GM23338 (cell line): ENCODE results near the gene SRM. TPM values are rescaled to one million over a fixed set of nuclear protein-coding genes. Genes with fewer than 3 reads are reported as not detected.

Source experiments
- ATAC-seq: fragments of 200-7000 bp; cut with Tn5 transposase; 3 replicates; pipeline ENCODE4 v1.9.1; 2020
- DNase-seq: peaks from one replicate; pipeline ENCODE4 v3.0.0-alpha.2; 2015; ENCODE audit warnings: low spot score
- H2AFZ ChIP-seq: fragments of 200-600 bp; sonication (generic); 2 replicates; pipeline ENCODE4 v1.8.0; 2016; ENCODE audit warnings: antibody characterized with exemption, mild to moderate bottlenecking, moderate library complexity
- H3F3A ChIP-seq: fragments of 200-600 bp; sonication (generic); replicated peaks from 2 replicates; pipeline ENCODE4 v1.8.0; 2017; ENCODE audit warnings: antibody characterized with exemption, mixed run types, low read depth
- H3K27ac ChIP-seq: fragments of 200-600 bp; sonication (generic); 2 replicates; pipeline ENCODE4 v1.6.1; 2016; ENCODE audit warnings: low read depth
- H3K27me3 ChIP-seq: fragments of 200-600 bp; sonication (generic); 2 replicates; pipeline ENCODE4 v1.8.0; 2016; ENCODE audit warnings: mild to moderate bottlenecking, mixed run types, moderate library complexity; ENCODE audit not compliant: insufficient read depth
- H3K36me3 ChIP-seq: fragments of 200-600 bp; sonication (generic); 2 replicates; pipeline ENCODE4 v1.8.0; 2016; ENCODE audit warnings: mild to moderate bottlenecking; ENCODE audit not compliant: insufficient read depth
- H3K4me1 ChIP-seq: fragments of 200-600 bp; sonication (generic); 2 replicates; pipeline ENCODE4 v1.8.0; 2016; ENCODE audit warnings: mild to moderate bottlenecking, moderate library complexity; ENCODE audit not compliant: insufficient read depth
- H3K4me2 ChIP-seq: fragments of 200-600 bp; sonication (generic); 2 replicates; pipeline ENCODE4 v1.7.1; 2017; ENCODE audit warnings: mixed run types
- H3K4me3 ChIP-seq: fragments of 200-600 bp; sonication (generic); 2 replicates; pipeline ENCODE4 v1.6.1; 2016; ENCODE audit warnings: mixed run types
- H3K79me2 ChIP-seq: fragments of 200-600 bp; sonication (generic); replicated peaks from 2 replicates; pipeline ENCODE4 v1.8.0; 2017; ENCODE audit warnings: mild to moderate bottlenecking; ENCODE audit not compliant: insufficient read depth
- H3K9me2 ChIP-seq: fragments of 200-600 bp; sonication (generic); 2 replicates; pipeline ENCODE4 v1.8.0; 2017; ENCODE audit not compliant: insufficient read depth
- H4K20me1 ChIP-seq: fragments of 200-600 bp; sonication (generic); replicated peaks from 2 replicates; pipeline ENCODE4 v1.8.0; 2017; ENCODE audit warnings: mild to moderate bottlenecking; ENCODE audit not compliant: insufficient read depth
- H3K27ac Mint-ChIP-seq: 2 replicates; pipeline ENCODE4 v1.8.0; 2020; ENCODE audit warnings: inconsistent platforms, mild to moderate bottlenecking, moderate library complexity, mixed read lengths
- H3K27me3 Mint-ChIP-seq: 3 replicates; pipeline ENCODE4 v1.8.0; 2022; ENCODE audit warnings: low read depth, mild to moderate bottlenecking, moderate library complexity, mixed read lengths, inconsistent platforms; ENCODE audit not compliant: insufficient read depth, poor library complexity
- H3K36me3 Mint-ChIP-seq: 3 replicates; pipeline ENCODE4 v1.8.0; 2021; ENCODE audit warnings: low read depth, mild to moderate bottlenecking, inconsistent platforms, moderate library complexity, mixed read lengths
- H3K4me1 Mint-ChIP-seq: 3 replicates; pipeline ENCODE4 v1.8.0; 2020; ENCODE audit warnings: mild to moderate bottlenecking, inconsistent platforms, mixed read lengths
- H3K4me3 Mint-ChIP-seq: 3 replicates; pipeline ENCODE4 v1.8.0; 2021; ENCODE audit warnings: moderate library complexity, mild to moderate bottlenecking, inconsistent platforms, mixed read lengths
- H3K9me3 Mint-ChIP-seq: 3 replicates; pipeline ENCODE4 v1.8.0; 2020; ENCODE audit warnings: moderate library complexity, mild to moderate bottlenecking, inconsistent platforms, mixed read lengths
- EZH2 ChIP-seq: fragments of 200-600 bp; sonication (generic); IDR thresholded peaks from one replicate; pipeline ENCODE4 v1.8.0; 2017; ENCODE audit warnings: antibody characterized with exemption, mild to moderate bottlenecking, low read depth; ENCODE audit not compliant: unreplicated experiment
- NANOG ChIP-seq: IDR thresholded peaks from 2 replicates; pipeline ENCODE4 v1.6.1; 2016; ENCODE audit warnings: antibody characterized with exemption, borderline replicate concordance
- POLR2AphosphoS5 ChIP-seq: IDR thresholded peaks from 2 replicates; pipeline ENCODE4 v1.6.1; 2016; ENCODE audit warnings: antibody characterized with exemption, low read depth
- STAT1 ChIP-seq: IDR thresholded peaks from one replicate; pipeline ENCODE4 v1.6.1; 2016; ENCODE audit warnings: antibody characterized with exemption; ENCODE audit not compliant: unreplicated experiment
- ZNF331 ChIP-seq: fragments of 250-450 bp; sonication (Bioruptor Pico); IDR thresholded peaks from 2 replicates; pipeline ENCODE4 v1.5.0; 2020; ENCODE audit warnings: low read depth, mild to moderate bottlenecking, moderate library complexity
- polyA plus RNA-seq: library from polyadenylated mRNA; unstranded; fragments of >200 nt; fragmentation: Nextera tagmentation; extraction: Ambion mirVana; gene quantifications from 2 replicates; pipeline ENCODE4 v1.2.1, GENCODE V29; 2016
- total RNA-seq: library from RNA; depleted of rRNA; stranded (reverse); fragments of >200 nt; shearing (Covaris generic); gene quantifications from 2 replicates; pipeline ENCODE4 v1.2.3, GENCODE V29; 2014
- TF ChIP-seq, protein P1 (sequence below): fragments of 250-450 bp; sonication (Bioruptor Pico); IDR thresholded peaks from 2 replicates; pipeline ENCODE4 v1.5.0; 2020; ENCODE audit warnings: mild to moderate bottlenecking, moderate library complexity
- TF ChIP-seq, protein P2 (sequence below), 2 experiments: fragments of 200-600 bp in 1 of 2; sonication (generic) in 1 of 2; conservative IDR thresholded peaks; 2 replicates each; pipeline versions ENCODE4 v1.5.1 to v1.6.1; 2016 to 2017; ENCODE audit warnings: antibody characterized with exemption in 2 of 2, low read depth in 2 of 2, mild to moderate bottlenecking in 2 of 2, moderate library complexity in 1 of 2

The SRM gene
- total and polyA plus RNA-seq, 2 experiments from 2014 or later = 170 to 253 TPM

DNA sequence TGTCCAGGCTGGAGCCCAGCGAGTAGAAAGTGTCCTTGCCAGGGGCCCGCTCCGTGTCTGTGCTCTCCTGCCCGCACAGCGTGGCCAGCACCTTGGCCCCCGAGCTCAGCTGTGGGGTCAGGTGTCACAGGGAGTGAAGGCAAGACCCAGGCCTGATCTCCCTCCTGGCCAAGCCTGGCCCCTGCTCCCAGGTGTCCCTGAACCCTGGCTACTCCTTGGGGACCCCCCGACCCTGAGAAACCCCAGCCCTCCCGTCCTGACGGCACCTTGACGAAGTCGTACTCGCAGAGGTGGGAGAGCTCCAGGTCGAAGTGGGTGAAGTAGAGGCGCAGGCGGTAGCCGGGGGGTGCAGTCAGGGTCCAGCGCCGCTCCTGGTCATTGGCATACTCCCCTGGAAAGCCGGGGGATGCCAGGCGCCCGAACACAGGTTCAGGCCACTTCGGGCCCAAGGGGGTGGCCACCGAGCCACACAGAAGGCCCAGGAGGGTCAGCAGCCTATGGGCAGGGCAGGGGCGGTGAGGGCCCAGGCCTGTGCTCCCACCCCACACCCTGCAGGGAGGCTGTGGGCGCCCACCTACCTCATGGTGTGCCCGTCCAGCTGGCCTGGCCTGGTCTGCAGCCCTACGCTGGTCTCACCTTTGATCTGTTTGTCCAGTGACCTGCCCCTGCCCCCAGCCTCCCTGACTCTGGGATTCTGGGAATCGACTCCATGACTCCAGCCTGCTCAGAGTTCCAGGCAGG is 13.0 kb downstream of the SRM start, which contains the start of gene MASP2 (continued):
- TF ChIP-seq, protein P1, sequence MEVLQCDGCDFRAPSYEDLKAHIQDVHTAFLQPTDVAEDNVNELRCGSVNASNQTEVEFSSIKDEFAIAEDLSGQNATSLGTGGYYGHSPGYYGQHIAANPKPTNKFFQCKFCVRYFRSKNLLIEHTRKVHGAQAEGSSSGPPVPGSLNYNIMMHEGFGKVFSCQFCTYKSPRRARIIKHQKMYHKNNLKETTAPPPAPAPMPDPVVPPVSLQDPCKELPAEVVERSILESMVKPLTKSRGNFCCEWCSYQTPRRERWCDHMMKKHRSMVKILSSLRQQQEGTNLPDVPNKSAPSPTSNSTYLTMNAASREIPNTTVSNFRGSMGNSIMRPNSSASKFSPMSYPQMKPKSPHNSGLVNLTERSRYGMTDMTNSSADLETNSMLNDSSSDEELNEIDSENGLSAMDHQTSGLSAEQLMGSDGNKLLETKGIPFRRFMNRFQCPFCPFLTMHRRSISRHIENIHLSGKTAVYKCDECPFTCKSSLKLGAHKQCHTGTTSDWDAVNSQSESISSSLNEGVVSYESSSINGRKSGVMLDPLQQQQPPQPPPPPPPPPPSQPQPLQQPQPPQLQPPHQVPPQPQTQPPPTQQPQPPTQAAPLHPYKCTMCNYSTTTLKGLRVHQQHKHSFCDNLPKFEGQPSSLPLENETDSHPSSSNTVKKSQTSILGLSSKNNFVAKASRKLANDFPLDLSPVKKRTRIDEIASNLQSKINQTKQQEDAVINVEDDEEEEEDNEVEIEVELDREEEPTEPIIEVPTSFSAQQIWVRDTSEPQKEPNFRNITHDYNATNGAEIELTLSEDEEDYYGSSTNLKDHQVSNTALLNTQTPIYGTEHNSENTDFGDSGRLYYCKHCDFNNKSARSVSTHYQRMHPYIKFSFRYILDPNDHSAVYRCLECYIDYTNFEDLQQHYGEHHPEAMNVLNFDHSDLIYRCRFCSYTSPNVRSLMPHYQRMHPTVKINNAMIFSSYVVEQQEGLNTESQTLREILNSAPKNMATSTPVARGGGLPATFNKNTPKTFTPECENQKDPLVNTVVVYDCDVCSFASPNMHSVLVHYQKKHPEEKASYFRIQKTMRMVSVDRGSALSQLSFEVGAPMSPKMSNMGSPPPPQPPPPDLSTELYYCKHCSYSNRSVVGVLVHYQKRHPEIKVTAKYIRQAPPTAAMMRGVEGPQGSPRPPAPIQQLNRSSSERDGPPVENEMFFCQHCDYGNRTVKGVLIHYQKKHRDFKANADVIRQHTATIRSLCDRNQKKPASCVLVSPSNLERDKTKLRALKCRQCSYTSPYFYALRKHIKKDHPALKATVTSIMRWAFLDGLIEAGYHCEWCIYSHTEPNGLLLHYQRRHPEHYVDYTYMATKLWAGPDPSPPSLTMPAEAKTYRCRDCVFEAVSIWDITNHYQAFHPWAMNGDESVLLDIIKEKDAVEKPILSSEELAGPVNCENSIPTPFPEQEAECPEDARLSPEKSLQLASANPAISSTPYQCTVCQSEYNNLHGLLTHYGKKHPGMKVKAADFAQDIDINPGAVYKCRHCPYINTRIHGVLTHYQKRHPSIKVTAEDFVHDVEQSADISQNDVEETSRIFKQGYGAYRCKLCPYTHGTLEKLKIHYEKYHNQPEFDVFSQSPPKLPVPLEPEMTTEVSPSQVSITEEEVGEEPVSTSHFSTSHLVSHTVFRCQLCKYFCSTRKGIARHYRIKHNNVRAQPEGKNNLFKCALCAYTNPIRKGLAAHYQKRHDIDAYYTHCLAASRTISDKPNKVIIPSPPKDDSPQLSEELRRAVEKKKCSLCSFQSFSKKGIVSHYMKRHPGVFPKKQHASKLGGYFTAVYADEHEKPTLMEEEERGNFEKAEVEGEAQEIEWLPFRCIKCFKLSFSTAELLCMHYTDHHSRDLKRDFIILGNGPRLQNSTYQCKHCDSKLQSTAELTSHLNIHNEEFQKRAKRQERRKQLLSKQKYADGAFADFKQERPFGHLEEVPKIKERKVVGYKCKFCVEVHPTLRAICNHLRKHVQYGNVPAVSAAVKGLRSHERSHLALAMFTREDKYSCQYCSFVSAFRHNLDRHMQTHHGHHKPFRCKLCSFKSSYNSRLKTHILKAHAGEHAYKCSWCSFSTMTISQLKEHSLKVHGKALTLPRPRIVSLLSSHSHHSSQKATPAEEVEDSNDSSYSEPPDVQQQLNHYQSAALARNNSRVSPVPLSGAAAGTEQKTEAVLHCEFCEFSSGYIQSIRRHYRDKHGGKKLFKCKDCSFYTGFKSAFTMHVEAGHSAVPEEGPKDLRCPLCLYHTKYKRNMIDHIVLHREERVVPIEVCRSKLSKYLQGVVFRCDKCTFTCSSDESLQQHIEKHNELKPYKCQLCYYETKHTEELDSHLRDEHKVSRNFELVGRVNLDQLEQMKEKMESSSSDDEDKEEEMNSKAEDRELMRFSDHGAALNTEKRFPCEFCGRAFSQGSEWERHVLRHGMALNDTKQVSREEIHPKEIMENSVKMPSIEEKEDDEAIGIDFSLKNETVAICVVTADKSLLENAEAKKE (CRISPR knock-in tag) = no peak
- TF ChIP-seq NANOG = no peak

DNA sequence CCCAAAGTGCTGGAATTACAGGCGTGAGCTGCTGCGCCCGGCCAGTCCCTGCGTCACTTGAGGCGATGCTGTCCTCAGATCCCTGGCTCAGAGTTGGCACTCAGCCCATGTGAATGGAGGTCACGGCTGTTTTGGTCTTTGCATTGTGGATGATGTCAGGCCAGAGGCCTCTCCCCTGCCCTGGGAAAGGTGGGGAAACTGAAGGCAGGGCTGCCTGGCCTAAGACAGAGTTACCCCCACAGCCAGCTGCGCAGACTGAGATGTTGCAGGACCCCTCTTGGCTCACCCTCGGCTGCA is 13.6 kb downstream of the SRM start:
- no peak for ATAC-seq
- TF ChIP-seq, protein P2, sequence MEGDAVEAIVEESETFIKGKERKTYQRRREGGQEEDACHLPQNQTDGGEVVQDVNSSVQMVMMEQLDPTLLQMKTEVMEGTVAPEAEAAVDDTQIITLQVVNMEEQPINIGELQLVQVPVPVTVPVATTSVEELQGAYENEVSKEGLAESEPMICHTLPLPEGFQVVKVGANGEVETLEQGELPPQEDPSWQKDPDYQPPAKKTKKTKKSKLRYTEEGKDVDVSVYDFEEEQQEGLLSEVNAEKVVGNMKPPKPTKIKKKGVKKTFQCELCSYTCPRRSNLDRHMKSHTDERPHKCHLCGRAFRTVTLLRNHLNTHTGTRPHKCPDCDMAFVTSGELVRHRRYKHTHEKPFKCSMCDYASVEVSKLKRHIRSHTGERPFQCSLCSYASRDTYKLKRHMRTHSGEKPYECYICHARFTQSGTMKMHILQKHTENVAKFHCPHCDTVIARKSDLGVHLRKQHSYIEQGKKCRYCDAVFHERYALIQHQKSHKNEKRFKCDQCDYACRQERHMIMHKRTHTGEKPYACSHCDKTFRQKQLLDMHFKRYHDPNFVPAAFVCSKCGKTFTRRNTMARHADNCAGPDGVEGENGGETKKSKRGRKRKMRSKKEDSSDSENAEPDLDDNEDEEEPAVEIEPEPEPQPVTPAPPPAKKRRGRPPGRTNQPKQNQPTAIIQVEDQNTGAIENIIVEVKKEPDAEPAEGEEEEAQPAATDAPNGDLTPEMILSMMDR (conservative IDR thresholded peaks at IDR 0.05; ENCODE audit: low read depth in 2 of 2) = no peak
- TF ChIP-seq STAT1 = no peak
- no peak for TF ChIP-seq POLR2AphosphoS5
- TF ChIP-seq ZNF331 (CRISPR knock-in tag) = no peak
- TF ChIP-seq EZH2 = no peak
- TF ChIP-seq, protein P1 (CRISPR knock-in tag) = no peak

More for the DNA sequence above, 13.6 kb downstream of the SRM start:
- Histone ChIP-seq H3K9me2 (no peaks in the 10 kb centered on the region), H2AFZ (no peak overlapping the region), H3K27ac (no peak overlapping the region), H3K79me2 (no peaks in the 10 kb centered on the region), H3K27me3 (no peaks in the 10 kb centered on the region), H3K4me3 (no peak overlapping the region), H3K4me2 (no peak overlapping the region), H3K4me1 (peaks cover 5% of the 10 kb centered on the region), H3K36me3 (no peaks in the 10 kb centered on the region), H4K20me1 (no peaks in the 10 kb centered on the region), H3F3A (peaks cover 2% of the 10 kb centered on the region; the same call in 1 of the 2 replicates)
- no peak overlapping the region for H3K4me3 Mint-ChIP-seq
- no peak overlapping the region for H3K27ac Mint-ChIP-seq
- no peak for DNase-seq
- peaks cover 8% of the 10 kb centered on the region for H3K27me3 Mint-ChIP-seq
- H3K4me1 Mint-ChIP-seq = peaks cover 4% of the 10 kb centered on the region
- H3K36me3 Mint-ChIP-seq = no peaks in the 10 kb centered on the region
- H3K9me3 Mint-ChIP-seq = no peaks in the 10 kb centered on the region
